Smooth muscle cell of the brain vasculature (primary cell): Measurements from ENCODE around the gene LPIN1.
A peak's percentile ranks its signal among the peaks of the same experiment; 100 is the strongest.
"Not testable (repeated sequence)": the region's sequence is repeated elsewhere in the genome, so short reads cannot be mapped to it uniquely, and the experiment has no call there.

Experiments
- DNase-seq: peaks from one replicate; pipeline ENCODE4 v3.0.0-alpha.2; 2012; ENCODE audit warnings: low read depth, low spot score

The LPIN1 gene

GRCh38 chr2:11832531-11832930, 86.1 kb downstream of the LPIN1 start:
- DNase-seq = no peak

- DNase-seq = no peak
Measured at GRCh38 chr2:11833601-11834000, 87.2 kb downstream of the LPIN1 start.

DNA sequence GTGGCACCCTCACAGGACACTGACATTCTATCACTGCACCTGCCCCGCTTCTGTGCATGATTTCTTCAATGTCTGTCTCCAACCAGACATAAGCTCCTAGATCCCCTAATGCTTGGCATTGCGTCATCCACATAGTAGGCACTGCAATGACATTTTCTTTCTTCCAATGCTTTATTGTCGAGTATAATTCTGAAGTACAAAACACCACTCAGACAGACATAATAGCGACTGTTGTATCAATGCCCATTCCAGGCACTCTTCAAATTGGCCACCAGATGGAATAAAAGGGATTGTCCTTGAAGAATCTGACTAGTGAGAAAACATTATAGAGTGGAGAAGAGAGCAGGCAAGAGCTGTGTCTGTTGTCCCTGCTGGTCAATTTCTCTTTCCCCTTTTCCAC, 89.0 kb downstream of the LPIN1 start:
- no peak for DNase-seq

DNA sequence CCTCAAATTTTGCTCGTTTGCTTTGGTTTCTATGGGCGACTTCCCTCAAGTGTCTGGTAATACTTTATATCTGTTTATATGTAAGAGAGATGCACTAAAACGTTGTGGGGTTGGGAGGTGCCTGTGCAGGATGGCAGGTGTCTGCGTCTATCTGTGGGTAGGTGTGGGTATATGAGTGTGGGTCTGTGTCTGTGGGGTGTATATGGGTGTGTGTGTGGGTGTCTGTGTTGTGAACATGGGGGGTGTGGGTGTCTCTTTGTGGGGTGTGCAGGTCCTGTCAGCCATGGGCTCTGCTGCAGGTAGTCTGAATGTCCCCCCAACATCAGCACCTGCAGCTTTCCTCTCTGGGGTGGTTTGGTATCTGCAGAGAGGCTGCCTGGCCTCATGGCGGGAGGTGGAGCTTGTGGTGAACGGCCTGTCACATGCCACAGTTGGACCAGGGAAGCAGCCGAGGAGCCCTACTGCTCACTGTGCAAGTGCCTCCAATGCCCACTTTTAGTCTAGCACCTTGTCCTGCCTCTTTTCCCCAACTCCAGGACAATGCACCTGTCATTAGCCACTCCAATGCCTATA, 90.3 kb downstream of the LPIN1 start:
- DNase-seq = no peak

DNA sequence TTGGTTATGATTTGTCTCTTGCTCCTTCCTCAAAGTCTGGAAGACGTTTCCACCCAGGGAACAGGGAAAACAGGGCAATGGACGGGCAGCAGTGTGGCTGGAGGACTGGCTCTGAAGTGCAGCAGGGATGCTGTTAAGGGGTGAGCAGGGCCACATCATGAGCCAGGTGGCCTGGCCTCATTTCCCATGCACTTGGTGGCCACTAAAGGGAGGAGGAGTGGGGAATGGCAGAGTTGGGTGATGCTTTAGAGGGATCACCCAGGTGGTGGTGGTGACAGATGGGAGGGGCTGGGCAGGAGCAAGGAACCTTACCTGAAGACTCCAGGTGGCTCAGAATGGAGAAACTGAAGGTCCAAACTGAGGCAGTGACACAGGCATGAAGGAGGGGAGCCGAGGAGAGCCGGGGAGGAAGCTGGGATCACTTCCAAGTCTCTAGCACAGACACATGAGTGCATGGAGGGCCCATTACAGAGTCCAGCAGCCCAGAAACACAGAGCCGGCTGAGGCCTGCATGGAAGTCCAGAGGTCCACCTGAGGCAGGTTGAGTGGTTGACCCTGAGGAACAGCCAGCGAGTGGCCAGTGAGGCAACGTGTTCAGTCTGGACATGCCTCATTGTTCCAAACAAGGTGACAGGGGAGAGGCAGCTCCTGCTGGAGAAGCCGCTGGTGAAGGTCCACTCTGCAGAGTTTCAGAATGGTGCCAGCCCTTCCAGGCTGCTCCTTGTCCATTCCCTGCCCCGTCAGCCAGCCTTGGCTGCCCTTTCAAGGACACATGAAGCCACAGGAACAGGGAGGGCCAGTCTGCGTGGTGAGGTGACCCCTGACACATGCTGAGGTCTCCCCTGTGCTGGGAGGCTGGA, 91.7 kb downstream of the LPIN1 start:
- no peak for DNase-seq

- DNase-seq = no peak
Measured at GRCh38 chr2:11839916-11840315, 93.5 kb downstream of the LPIN1 start.

DNA sequence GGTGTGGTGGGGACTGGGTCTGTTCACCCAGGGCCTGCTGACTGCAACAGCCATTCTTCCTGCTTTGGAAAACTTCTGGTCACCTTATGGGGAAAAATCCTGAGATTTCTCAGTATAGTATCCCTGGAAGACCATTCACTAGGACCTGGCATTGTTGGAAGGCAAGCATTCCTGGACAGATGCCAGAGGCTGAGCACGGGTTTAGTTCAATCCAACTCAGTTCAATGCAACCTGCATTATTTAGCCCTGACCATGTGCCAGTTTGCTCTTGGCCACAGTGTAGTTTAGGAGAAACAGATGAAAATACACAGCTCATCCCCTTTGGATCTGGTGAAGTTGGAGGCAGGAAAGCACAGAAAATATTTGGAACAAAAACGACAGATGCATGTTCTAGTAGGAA, 95.9 kb downstream of the LPIN1 start:
- no peak for DNase-seq

DNA sequence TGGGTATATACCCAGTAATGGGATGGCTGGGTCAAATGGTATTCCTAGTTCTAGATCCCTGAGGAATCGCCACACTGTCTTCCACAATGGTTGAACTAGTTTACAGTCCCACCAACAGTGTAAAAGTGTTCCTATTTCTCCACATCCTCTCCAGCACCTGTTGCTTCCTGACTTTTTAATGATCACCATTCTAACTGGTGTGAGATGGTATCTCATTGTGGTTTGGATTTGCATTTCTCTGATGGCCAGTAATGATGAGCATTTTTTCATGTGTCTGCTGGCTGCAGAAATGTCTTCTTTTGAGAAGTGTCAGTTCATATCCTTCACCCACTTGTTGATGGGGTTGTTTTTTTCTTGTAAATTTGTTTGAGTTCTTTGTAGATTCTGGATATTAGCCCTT, 98.4 kb downstream of the LPIN1 start:
- not testable (repeated sequence) for DNase-seq

GRCh38 chr2:11847935-11848334, 101.5 kb downstream of the LPIN1 start:
- DNase-seq = not testable (repeated sequence)

DNA sequence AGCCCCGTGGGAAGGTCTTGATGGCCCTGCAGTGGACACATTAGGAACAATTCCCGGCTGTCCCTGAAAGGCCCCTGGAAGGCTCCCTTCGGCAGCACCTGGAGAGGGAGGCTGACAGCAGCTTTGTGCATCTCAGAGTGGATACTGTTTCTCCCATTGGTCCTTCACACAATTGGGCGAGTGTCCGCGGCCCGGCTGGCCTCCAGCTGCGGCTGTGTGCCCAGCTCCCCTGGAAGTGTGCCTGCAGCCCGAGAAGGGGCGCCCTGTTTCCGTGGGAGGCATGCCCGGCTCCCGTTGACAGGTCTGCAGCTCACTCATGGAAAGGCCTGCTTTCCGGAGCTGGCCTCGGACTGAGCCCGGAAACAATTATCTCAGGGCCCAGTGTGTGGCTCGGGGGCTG, 103.7 kb downstream of the LPIN1 start:
- DNase-seq = no peak

DNA sequence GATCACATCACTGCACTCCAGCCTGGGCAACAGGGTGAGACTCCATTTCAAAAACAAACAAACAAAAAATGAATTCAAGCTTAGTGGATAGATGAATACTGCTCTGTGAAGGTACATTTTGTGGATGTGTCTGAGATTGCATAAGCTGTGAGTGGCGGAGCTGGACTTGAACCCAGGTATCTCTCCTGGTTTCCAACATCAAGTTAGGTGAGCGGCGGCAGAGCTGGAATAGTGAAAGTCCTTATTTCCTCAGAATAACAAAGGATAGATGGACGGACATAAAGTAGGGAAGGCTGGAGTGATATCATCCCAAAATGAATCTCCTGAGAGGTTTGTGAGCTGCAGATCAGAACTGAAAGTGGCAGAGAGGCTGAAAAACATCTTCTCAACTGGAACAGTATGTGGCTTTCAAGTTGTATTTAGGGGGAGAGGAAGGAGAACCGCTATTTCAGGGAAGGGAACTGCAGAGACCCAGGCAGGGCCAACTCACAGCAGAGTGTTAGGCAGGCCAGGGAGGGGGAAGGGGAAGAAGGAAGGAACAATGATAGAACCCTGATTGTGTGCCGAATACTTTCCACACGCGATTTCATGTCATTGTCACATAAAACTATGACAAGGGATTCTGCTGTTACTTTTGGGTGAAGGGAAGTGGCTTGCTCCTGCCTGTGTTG, 106.2 kb downstream of the LPIN1 start:
- DNase-seq = no peak

GRCh38 chr2:11853197-11853588, 106.8 kb downstream of the LPIN1 start:
- DNase-seq = no peak

DNA sequence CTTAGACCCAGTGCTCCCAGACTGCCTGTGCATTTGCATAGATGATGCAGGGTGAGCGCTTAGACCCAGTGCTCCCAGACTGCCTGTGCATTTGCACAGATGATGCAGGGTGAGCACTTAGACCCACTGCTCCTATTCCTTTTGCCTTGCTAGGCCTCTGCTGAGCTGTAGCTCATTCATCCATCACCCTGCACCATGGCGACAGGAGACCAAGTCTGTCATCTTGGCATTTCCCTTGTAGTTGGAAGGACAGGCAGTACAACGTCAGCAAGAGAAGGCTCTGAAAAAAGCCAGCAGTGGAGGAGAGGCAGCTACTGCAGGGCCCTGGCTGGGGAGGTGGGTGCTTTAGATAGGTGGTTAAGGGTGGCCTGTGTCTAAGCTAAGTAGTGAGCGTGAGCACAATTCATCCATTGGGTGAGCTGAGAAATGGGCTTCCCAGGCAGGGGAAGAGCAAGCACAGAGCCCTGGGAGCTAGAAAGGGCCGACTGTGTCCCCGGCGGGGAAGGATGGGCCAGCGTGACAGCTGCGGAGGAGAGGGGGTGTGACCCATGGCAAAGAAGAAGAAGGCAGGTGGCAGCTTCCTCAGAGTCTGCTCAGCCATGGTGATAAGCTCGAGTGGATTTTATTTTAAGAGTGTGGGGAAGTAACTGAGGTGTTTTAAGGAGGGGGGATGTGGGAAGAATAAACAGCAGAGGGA, 108.8 kb downstream of the LPIN1 start:
- DNase-seq = no peak

GRCh38 chr2:11856095-11856494, 109.7 kb downstream of the LPIN1 start:
- DNase-seq = no peak

DNA sequence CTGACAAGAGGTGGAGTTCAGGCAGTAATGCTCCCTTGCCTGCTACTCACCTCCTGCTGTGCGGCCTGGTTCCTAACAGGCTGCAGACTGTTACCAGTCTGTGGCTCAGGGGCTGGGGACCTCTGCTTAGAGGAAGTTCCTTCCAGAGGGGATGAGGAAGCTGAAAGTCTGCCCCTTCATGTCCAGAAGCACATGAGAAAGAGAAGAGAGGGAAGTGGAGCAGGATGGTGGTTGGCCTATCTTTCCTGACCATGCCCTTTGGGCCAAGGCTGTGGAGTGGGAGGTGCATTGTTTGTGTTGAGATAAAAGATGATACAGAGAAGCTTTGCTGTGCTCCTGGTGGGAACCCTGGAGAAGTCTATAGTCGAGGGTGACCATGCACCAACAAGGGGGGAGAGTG, 112.5 kb downstream of the LPIN1 start:
- no peak for DNase-seq

DNA sequence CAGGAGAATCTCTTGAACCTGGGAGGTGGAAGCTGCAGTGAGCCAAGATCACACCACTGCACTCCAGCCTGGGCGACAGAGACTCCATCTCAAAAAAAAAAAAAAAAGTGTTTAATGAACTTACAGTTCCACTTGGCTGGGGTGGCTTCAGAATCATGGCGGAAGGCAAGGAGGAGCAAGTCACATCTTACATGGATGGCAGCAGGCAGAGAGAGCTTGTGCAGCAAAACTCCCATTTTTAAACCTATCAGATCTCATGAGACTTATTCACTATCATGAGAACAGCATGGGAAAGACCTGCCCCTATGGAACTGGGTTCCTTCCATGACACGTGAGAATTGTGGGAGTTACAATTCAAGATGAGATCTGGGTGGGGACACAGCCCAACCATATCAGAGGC, 113.5 kb downstream of the LPIN1 start:
- not testable (repeated sequence) for DNase-seq

GRCh38 chr2:11861044-11861443, 114.6 kb downstream of the LPIN1 start:
- no peak for DNase-seq

GRCh38 chr2:11862049-11862448, 115.6 kb downstream of the LPIN1 start:
- no peak for DNase-seq

DNA sequence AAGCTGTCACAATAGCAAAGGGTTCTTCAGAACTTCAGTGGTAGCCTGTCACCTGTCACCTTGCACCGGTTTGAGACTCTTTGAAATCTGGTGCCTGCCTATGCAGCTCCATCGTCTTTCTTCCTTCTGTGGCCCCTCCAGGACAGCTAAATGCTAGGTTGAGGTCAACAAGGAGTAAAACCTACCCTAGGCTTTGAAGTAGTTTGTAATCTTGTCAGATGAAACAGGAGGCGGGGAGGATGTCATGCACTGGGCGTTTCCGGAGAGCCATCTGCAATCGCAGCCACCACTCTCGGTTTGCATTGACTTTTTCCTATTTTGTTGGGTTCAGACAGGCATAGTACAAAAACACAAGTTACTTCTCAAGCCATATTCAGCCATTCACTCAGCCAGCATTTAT, 116.7 kb downstream of the LPIN1 start:
- no peak for DNase-seq

GRCh38 chr2:11863513-11864328, 117.3 kb downstream of the LPIN1 start:
- peak; percentile 88 for DNase-seq

DNA sequence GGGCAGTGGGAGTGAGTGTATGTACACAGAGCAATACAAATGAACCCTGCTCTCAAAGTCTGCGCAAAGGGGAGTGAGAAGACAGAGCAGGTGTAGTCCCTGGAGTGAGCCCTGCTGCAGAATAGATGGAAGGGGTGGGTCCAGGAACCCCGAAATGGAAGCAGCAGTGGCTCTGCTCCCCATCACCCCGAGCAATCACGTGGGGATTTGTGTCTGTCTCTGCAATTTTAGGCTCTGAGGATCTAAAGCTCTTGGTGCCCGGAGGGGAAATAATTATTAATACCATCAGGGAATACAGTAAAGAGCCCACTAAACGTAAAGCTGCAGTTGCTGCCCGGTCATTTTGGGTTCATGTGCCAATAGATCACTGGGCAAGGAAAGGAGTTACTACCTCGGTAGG, 118.3 kb downstream of the LPIN1 start:
- DNase-seq = no peak
